Measurements from ENCODE around the gene KIFC3.
"Not testable (repeated sequence)": the region's sequence is repeated elsewhere in the genome, so short reads cannot be mapped to it uniquely, and the experiment has no call there.

The KIFC3 gene

DNA sequence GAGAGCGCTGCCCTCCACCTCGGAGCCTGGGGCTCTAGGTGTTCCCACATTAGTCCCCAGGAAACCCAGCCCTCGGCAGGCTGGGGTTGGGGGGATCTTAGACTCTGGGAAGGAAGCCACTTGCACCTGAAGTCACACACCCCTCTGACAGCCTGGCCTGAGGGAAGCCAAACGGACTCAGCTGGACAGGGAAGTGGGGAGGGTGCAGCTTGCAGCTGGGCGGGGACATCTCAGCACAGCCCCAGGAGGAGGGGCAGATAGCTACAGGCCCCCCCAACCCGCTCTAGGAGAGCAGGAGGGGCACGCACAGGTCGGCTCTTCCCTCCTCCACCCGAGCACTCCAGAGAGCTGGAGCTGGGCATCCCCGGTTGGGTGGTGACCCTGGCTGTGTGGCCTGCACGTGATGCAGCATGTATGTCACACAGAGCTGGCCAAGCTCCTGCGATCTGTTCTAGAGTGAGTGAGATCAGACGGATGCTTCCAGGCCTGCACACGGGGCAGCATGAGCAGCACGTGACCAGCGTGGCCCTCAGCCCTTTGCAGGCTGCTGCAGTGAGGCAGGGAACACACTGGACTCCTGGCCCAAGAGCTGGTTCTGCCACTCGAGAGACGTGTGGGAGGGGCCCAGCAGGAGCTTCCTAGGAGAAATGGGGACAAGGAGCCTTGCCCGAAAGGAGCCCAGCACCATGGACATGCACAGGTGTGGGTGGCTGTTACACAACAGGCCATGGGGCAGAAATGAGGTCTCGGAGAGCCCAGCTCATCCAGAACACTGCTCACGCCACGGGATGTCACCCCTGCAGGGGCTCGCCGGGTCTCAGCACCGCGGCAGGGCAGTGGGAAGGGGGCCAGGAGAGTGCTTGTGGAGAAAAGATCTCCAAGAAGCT, 15.4 kb downstream of the KIFC3 start:
- FAIRE-seq, result no peak

DNA sequence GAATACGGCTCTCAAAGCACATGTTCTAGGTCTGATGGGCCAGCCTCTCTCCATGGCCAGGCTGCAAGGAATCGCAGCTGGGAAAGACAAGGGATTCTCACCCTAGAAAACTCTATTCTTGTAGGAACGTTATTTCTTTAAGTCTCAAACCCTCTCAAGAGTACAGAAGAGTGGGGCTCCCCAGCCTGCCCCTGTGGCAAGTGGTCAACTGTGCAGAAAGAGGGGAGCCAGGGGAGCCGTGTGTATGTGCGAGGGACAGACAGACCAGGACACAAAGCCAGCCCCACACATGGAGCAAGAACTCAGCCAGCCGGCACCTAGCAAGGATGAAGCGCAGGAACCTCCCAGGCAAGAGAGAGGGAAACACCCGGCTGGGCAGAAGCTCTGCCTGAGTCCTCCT, 16.4 kb downstream of the KIFC3 start:
- no peak for FAIRE-seq

DNA sequence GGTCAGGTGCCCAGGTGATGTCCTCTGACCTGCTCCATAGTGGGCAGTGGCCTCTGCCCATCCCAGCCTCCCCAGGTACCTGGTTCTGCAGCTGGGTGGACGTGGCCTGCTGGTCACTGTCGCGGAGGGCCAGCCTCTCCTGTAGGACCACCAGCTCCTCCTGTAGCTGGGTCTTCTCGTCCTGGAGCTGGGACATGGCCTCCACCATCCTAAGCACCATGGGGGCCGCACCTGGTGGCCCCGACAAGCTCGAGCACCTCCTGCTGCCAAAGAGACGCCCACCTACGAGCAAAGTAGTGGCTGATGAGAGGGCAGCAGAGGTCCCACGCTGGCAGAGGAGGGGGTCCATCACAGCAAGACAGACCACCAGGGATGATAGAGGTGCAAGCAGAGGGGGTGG, 16.9 kb downstream of the KIFC3 start:
- FAIRE-seq, result no peak

DNA sequence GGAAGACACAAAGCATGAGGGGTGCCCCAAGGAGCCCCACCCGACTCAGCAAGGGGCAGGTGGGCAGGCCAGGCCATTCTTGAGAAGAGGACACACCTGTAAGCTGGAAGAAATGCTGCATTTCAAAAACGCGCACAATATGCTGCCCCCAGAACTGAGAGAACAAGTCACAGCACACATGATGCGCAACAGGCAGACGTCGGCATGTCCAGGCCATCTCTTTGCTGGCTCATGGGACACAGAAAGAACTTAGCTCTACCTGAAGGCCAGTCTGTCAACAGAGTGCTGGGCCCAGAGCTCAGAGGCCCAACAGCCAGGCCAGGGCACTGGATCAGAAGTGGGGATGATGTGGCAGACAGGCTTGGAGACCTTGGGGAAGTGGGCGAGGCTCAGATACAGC, 18.0 kb downstream of the KIFC3 start:
- no peak for FAIRE-seq

DNA sequence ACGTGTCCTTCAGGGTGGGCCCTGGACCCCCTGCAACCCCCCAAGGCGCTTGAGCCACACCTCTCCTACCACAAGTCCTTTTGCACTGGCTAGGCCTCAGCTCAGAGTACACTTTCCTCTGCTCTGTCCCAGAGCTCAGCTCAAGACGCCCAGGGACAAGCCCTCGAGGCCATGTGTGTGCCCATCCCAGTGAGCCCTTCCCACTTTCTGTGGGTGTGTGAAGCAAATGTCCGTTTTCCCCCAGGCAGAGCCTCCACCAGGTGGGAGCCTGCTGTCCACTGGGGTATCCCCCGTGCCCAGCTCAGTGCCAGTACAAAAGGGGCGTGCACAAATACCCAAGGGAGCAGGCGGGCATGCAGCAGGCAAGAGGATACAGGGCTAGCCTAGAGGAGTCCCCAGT, 18.4 kb downstream of the KIFC3 start:
- no peak for FAIRE-seq

DNA sequence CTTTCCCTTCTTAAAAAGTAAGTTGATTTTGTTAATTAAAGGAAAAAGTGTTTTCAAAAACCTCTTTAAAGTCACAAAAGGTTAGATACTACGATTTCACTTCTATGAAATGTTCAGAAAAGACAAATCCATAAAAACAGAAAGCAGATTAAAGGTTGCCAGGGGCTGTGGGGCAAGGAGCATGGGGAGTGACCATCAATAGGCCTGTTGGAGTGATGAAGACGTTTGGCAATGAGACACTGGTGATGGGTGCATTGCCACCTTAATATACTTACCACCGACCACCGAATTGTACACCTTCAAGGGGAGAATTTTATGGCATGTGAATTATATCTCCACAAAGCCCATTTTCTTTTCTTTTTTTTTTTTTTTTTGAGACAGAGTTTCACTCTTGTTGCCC, 19.2 kb downstream of the KIFC3 start:
- FAIRE-seq, result no peak

DNA sequence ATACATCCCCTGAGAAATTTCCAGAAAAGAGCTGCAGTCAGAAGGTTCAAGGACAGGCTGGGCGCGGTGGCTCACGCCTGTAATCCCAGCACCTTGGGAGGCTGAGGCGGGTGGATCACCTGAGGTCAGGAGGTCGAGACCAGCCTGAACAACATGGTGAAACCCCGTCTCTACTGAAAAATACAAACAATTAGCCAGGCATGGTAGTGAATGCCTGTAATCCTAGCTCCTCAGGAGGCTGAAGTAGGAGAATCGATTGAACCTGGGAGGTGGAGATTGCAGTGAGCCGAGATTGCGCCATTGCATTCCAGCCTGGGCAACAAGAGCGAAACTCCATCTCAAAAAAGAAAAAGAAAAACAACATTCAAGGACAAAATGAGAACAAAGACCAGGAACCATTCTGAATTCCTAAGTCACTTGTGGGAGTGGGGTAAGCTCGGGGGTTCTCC, 19.7 kb downstream of the KIFC3 start:
- FAIRE-seq, result not testable (repeated sequence)

DNA sequence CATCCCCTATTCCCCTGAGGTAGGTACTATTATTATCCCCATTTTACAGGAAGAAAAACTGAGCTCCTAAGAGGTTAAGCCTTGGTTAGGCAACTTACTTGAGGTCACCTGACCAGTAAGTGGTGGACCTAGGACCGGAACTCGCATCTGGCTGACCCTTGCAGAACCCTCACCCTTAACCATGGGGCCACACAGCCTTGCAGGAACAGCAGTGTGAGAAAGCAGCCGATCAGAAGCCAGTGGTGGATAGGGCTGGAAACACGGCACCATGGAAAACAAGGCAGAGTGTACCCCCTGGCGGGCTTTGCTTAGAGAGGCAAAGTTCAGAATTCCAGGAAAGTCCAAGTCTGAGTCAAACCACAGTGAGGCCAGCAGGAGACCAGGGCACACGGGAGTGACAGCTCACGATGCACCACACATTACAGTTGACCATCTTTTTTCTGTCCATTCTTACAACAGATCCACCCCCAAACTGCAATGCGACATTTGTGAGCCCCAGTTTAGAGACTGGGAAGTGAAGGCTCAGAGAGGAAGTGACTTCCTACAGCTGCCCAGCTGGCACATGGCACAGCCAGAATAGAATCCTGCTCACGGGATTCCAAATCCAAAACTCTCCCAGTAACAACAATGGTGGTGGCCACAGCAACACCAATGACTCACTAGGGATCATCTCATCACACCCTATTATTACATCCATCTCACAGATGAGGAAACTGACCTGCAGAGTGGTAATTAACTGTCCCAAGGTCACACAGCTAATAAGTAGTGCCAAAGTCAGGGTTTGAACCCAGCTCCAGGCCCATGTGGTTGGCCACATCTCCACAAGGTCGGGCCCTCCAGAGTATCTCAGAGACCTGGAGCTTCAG, 20.3 kb downstream of the KIFC3 start:
- no peak for FAIRE-seq

DNA sequence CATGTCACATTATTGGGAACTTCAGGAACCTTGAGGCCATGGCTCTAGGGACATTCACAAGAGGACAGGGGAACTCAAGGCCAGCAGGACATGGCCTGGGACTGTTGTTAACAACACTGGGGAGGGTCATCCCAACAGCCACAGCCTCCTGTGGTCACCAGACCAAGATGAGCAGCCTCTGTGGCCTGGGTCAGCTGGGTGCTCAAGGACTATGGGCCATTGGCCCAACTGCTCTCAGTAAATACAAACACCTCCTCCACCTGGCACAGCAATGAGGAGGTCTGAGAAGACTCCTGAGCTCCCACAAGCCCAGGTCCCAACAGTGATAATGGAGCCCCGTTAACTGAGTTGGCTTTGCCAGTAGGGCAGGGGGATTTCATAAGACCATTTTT, 20.9 kb downstream of the KIFC3 start:
- no peak for FAIRE-seq

DNA sequence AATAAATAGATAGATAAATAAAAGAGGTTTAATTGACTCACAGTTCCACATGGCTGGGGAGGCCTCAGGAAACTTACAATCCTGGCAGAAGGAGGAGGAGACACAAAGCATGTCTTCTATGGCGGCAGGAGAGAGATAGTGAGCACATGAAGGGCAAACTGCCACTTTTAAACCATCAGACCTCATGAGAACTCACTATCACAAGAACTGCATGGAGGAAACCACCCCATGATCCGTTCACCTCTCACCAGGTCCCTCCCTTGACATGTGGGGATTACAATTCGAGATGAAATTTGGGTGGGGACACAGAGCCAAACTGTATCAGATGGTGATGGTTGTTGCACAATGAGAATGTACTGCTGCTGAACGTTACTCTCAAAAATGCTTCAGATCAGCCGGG, 22.5 kb downstream of the KIFC3 start:
- not testable (repeated sequence) for FAIRE-seq

DNA sequence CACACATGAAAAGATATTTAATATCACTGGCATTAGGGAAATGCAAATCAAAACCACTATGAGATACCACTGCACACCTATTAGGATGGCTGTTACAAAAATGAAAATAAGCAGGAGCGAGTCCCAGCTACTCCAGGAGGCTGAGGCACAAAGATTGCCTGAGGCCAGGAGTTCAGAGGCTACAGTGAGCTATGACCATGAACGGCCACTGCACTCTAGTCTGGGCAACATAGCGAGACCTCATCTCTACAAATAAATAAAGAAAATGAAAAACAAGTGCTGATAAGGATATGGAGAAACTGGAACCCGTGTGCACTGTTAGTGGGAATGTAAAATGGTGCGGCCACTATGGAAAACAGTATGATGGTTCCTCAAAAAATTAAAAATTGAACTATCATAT, 23.6 kb downstream of the KIFC3 start:
- no peak for FAIRE-seq

DNA sequence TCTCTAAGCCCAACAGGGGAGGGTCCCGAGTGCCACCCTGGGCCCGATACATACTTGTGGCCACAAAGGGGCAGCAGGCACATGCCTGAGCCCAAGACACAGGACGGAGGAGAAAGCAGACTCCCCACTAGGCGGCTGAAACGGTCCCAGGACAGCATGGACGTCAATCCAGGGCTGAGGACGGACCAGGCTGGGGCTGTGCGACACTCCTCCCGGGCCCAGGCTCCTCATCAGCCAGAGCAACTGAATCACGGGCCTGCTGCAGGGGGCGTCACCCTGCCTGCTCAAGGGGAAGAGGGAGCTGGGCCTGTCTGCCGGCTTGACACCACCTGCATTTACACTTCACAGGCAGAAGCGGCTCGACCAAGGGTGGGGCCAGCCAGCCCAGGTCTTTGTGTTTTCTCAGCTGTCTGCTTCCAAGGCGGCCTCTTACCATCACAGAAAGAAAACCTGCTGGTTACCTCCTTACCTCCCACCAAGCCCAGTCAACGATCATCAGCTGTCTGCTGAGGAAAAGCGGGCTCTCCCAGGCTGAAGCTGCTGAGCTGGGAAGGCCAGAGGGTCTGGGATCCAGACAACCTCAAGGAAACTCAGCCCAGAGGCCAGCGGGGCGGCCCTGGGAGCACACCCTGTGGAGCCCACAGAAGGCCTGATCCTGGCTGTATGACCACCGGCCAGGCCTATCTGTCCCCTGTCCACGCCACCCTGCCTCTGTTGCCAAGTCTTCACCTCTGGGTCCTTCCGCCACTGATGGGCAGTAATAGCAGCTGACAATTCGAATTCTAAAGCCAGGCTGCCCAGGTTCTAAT, 26.4 kb downstream of the KIFC3 start:
- no peak for FAIRE-seq

DNA sequence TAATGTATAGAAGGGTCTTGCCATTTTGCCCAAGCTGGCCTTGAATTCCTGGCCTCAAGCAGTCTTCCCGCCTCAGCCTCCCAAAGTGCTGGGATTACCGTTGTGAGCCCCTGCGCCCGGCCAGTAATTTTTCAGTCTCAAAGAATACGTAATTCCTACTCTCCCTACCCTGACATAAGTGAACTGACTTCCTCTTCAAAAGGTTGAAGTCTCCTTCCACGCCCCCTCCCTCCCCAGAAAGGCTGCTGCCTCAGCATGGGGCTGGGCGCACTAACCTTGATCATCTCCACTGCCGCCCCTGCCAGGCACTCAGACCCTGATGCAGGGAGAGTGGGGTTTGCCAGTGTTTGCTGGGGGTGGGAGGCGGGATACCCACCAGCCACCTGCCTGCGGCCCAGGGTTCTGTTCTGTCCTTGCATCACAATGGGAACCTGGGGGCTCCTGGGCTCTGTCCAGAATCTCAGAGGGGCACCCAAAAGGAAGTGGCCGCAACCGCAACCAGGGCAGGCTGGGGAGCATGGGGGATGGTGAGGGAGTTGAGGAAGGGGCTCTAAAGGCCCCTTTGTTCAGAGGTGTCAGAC, 27.5 kb downstream of the KIFC3 start:
- FAIRE-seq, result no peak

DNA sequence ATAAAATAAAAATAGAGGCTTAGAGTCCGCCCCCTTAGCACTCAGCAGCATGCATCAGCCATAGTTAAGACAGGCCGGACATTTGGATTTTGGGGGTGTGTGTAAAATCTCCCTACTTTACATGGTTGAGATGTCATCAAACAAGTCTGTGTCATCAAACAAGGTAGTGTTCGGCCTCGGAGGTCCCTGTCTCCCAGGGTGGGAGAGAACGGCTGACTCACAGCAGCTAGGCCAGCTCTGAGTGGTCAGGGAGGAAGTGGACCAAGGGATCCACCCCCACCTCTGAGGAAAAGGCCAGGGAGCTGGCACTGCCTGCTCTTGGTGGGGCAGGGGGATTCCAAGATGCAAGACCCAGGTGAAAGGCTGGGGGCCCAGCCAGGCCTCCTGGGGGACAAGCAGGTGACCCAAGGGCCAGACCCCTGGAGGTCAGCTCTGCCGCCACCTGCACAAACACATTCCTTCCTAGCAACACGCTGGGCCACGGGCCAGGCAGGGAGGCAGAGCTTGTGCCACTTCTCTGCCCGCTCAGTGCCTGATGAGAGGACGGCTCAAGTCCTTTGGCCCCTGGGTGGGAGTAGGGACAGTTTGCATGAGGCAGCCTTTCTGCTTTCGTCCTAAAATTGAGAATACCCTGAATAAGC, 28.5 kb downstream of the KIFC3 start:
- FAIRE-seq, result no peak

DNA sequence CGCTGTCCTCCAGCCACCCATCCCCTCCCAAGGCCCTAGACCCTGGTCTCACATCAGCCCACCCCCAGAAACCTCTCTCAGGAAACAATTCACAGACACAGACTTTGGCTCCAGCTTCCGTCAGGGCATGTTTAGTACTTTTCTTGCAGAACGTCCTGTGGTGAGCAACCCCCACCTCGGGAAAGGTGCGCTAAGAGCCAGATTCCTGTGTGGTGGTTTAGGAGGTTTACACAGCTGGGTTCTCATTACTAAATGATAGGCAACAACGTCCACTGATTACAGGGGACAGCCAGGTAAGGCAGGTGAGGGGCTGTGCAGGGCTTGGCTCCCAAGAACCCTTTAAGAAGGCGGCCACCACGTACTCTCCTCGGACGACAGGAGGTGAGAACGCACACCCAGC, 29.3 kb downstream of the KIFC3 start:
- no peak for FAIRE-seq

DNA sequence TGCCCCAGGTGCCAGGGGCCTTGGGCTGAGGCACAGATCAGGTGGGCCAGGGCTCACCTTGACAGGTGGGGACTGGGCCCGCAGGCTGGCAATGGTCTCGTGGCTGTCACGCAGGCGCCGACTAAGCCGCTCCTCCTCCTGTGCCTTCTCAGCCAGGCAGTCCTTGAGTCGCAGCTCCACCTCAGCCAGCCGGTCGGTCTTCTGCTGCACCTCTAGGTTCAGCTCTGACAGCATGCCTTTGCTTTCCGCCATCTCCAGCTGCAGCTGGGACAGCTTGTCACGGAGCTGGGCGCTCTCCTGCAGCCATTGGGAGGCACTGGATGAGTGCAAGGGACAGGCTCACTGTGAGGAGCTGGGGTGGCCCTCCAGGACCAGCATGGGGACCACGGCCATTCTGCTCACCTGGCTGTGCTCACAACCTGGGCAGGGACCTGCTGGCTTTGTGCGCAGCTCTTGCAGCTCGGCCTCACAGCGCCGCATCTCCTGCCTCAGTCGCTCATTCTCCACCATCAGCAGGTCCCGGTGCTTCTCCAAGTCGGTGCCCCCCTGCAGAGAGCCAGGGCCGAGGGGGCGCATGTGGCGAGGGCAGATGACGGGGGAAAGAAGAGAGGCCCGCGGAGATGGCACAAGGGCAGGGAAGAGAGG, 31.0 kb downstream of the KIFC3 start:
- FAIRE-seq, result no peak

DNA sequence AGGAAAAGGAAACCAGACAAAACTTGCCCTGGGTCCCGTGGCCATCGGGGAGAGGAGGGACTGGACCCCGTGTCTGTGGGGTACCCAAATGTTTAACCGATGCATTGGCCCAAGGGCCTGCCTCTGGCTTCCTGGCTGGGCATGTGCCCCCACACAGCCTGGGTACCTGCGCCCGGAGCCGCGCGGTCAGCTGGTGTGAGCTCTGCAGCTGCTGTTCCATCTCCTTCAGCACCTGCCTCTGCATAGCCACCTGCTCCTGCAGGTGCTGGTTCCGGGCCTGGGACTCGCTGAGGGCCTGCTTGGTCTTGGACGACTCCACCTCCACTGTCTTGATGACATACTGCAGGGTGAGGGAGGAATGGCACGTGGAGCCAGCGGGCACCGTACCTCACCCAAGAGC, 31.9 kb downstream of the KIFC3 start:
- FAIRE-seq, result no peak

DNA sequence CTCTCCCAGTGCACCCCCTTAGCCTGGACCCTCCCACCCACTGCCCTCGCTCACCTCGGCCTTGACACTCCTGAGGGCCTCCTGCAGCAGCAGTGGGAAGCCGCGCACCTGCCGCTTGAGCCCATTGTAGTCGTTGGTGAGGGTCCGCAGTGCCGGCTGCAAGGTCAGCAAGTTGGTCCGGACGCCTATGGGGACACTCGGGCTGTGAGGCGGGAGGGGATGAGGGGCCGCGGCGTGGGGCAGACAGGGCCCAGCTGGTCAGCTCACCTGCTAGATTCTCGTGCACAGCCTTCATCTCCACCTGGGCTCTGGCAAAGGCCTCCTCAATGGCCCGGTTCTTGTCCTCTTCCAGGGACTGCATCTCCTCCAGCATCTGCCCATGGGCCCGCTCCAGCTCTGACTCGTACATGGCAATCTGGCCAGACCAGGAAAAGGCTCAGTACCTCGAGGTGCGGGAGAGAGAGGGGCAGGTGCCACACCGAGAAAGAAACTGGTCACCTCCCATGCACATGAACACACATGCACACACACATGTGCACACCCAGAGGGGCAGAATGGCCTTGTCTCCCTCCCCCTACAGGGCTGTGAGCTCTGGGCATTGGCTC, 32.6 kb downstream of the KIFC3 start:
- FAIRE-seq, result no peak

DNA sequence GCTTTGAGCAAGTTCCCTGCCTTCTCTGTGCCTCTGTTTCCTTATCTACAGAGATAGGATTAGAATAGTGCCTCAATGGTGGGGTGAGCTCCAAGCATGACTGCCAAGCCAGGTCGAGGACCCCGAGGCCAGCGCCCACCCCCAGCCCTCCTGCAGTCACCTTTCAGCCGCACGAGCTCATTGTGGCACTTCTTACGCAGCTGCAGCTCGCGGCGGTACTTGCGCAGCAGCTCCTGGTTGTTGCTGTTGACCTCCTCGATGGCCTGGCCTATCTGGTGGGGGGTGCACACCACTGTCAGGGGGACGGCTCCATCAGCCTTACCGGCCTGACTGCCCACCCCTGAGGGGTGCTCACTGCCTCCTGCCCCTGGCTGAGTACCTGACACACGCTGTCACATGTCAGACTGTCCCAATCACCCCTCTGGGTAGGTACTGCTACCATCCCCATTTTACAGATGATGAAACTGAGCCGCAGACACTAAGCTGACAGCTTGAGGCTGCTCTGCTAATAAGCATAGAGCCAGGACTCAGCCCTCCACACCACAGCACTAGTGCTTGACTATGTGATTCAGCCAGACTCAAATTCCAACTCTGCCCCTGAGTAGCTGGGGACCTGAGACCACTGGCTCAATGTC, 35.5 kb downstream of the KIFC3 start:
- no peak for FAIRE-seq

DNA sequence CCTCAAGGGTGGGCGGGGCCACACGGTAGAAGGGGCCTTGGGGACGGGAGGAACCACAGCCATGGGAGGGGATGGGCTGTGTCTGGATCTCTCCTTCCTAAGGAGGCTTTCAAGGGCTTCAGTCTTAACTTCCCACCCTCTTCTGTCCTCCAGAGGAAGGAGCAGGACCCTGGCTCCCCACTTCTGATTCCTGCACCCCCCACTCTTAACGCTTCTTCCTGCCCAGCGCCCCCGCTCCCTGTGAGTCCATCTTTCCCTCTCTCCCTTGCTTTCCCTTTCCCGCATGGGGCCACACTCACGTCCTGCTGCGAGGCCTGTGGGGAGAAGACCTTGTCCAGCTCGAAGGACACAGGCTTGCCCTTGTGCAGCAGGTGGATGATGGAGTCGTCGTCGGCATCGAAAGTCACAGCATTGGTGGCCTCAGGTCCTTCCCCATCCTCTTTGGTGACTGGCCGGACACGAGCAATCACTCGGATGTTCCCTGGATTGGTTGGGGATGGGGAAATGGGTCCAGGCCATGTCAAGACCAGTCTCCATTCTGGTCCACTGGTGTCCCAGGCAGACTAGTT, 37.0 kb downstream of the KIFC3 start:
- FAIRE-seq, result no peak
